ENCODE measurements around the gene CDCA7L. TPM values are rescaled to one million over a fixed set of nuclear protein-coding genes. Genes with fewer than 3 reads are reported as not detected.

CDCA7L gene
- total and polyA plus RNA-seq, 2 of the 4 experiments (the other 2 are of a cell fraction): 20.4 to 35.0 TPM

- intact Hi-C loops (cut with micrococcal nuclease): no loop called here
- DNase-seq: no peak
- H4K5ac ChIP-seq (ENCODE audit: low read depth, low read length): no peak overlapping the region
- H2AK5ac ChIP-seq (ENCODE audit: low read depth, low read length): no peak overlapping the region
- no peak overlapping the region for H2BK5ac ChIP-seq (ENCODE audit: low read depth, low read length, poor library complexity, severe bottlenecking)
- H3K27me3 ChIP-seq (ENCODE audit: control insufficient read depth, insufficient read depth, low read length): no peaks in the 10 kb centered on the region
- H3K14ac ChIP-seq (replicated peaks; ENCODE audit: low read depth, low read length): no peak overlapping the region
- H3K9me3 ChIP-seq (ENCODE audit: control insufficient read depth, insufficient read depth, low read length): no peaks in the 10 kb centered on the region
- no peak overlapping the region for H2BK20ac ChIP-seq (ENCODE audit: low read depth, low read length)
- TF ChIP-seq MAFK (IDR thresholded peaks at IDR 0.05; ENCODE audit: low read depth, low read length): no peak
- no peak for TF ChIP-seq POLR2A (IDR thresholded peaks at IDR 0.05; ENCODE audit: low read depth, low read length)
- no peak for TF ChIP-seq RCOR1 (IDR thresholded peaks at IDR 0.05; ENCODE audit: insufficient replicate concordance, low read length)
- no peak for TF ChIP-seq MXI1 (IDR thresholded peaks at IDR 0.05; ENCODE audit: borderline replicate concordance, low read depth, low read length)
- TF ChIP-seq NFE2L2 (IDR thresholded peaks at IDR 0.05; ENCODE audit: low read depth, low read length): no peak
- TF ChIP-seq BHLHE40 (IDR thresholded peaks at IDR 0.05; ENCODE audit: low read depth, low read length): no peak
- no peak for TF ChIP-seq RFX5 (IDR thresholded peaks at IDR 0.05; ENCODE audit: low read depth, low read length)
- no peak for TF ChIP-seq MAZ (IDR thresholded peaks at IDR 0.05; ENCODE audit: borderline replicate concordance, low read depth, low read length)
- no peak for TF ChIP-seq USF2 (IDR thresholded peaks at IDR 0.05; ENCODE audit: low read depth, low read length)
- no peak overlapping the region for H3K4me2 ChIP-seq (ENCODE audit: low read depth, low read length)
- 0 out of 2 replicates have a peak, but pooled peaks cover 1% of the 10 kb centered on the region for H3K36me3 ChIP-seq (ENCODE audit: control insufficient read depth, insufficient read depth, low read length)
- H3K18ac ChIP-seq (ENCODE audit: low read depth, low read length): no peak overlapping the region
- H3K9me1 ChIP-seq (ENCODE audit: insufficient read depth, low read length): no peaks in the 10 kb centered on the region
- H2AK9ac ChIP-seq (replicated peaks; ENCODE audit: low read depth, low read length, poor library complexity): no peak overlapping the region
- H3K4ac ChIP-seq (ENCODE audit: low read depth, low read length): no peak overlapping the region
- H2BK120ac ChIP-seq (ENCODE audit: low read depth, low read length): no peak overlapping the region
- BruUV-seq (replicated peaks): no TSS peak
- no peak for ATAC-seq (ENCODE audit: low read depth)
- no peak overlapping the region for H3K4me3 ChIP-seq (ENCODE audit: insufficient read depth, low read depth, low read length)
- H3K4me1 ChIP-seq (ENCODE audit: control insufficient read depth, insufficient read depth, low read length): no peaks in the 10 kb centered on the region
- H2BK15ac ChIP-seq (ENCODE audit: low read depth, low read length): no peak overlapping the region
- in situ Hi-C loops (cut with MboI; ENCODE audit: low sequenced_read_pairs): no loop called here
- dilution Hi-C loops (cut with HindIII; ENCODE audit: low sequenced_read_pairs, unreplicated experiment): no loop called here
- H4K20me1 ChIP-seq (ENCODE audit: insufficient read depth, low read length): no peaks in the 10 kb centered on the region
- no peak overlapping the region for H3K56ac ChIP-seq (ENCODE audit: extremely low read depth, insufficient read depth, low read length)
- H3K9ac ChIP-seq (ENCODE audit: low read depth, low read length): no peak overlapping the region
- no peak overlapping the region for H4K8ac ChIP-seq (ENCODE audit: low read depth in 2 of 2, low read length in 2 of 2)
- no peak overlapping the region for H2AFZ ChIP-seq (replicated peaks; ENCODE audit: low read length, poor library complexity)
- H3K23ac ChIP-seq (ENCODE audit: low read depth, low read length): no peak overlapping the region
- CTCF ChIA-PET: no interaction called here
- H3K27ac ChIP-seq (ENCODE audit: insufficient read depth, low read length): no peak overlapping the region
- POLR2A ChIA-PET (ENCODE audit: unreplicated experiment): no interaction called here
- no peak overlapping the region for H4K91ac ChIP-seq (ENCODE audit: insufficient read depth, low read depth, low read length)
- peaks cover 9 to 11% of the 10 kb centered on the region in 2 experiments for H3K79me1 ChIP-seq (ENCODE audit: low read depth in 1 of 2, low read length in 2 of 2)
- no CpG with 5 or more reads among the region's 1 CpG for whole genome bisulfite sequencing, 2 experiments (ENCODE audit: extremely low coverage in 2 of 2, insufficient read length in 1 of 2)
These were observed 19.3 kb downstream of the CDCA7L start for GRCh38 chr7:21926448-21926847.
